Progenitor cell of endocrine pancreas (in vitro differentiated cells): Measurements from ENCODE around the gene MCM8. TPM values are rescaled to one million over a fixed set of nuclear protein-coding genes. Genes with fewer than 3 reads are reported as not detected.
A peak's percentile ranks its signal among the peaks of the same experiment; 100 is the strongest.

Experiments used
- DNase-seq: peaks from one replicate; pipeline ENCODE4 v3.0.0; 2021; ENCODE audit warnings: low spot score; ENCODE audit not compliant: unreplicated experiment
- H3K27ac Mint-ChIP-seq: 2 replicates; pipeline ENCODE4 v1.8.0; 2021; ENCODE audit warnings: mild to moderate bottlenecking, moderate library complexity, mixed read lengths
- H3K27me3 Mint-ChIP-seq: 2 replicates; pipeline ENCODE4 v1.8.0; 2021; ENCODE audit warnings: mixed read lengths
- H3K36me3 Mint-ChIP-seq: 2 replicates; pipeline ENCODE4 v1.8.0; 2022; ENCODE audit warnings: mixed read lengths; ENCODE audit not compliant: insufficient read depth
- H3K4me1 Mint-ChIP-seq: 2 replicates; pipeline ENCODE4 v1.8.0; 2021; ENCODE audit warnings: low read depth, mixed read lengths
- H3K4me3 Mint-ChIP-seq: 2 replicates; pipeline ENCODE4 v1.8.0; 2021; ENCODE audit warnings: low read depth, mild to moderate bottlenecking, moderate library complexity, mixed read lengths
- H3K9me3 Mint-ChIP-seq: 2 replicates; pipeline ENCODE4 v1.8.0; 2021; ENCODE audit warnings: low read depth, mixed read lengths
- total RNA-seq: library from RNA; stranded (reverse); gene quantifications from 2 replicates; pipeline ENCODE4 v1.2.1, GENCODE V29; 2021
- TF ChIP-seq, protein P1 (sequence below): fragments of 200-600 bp; sonication (generic); IDR thresholded peaks from one replicate; pipeline ENCODE4 v1.5.0; 2021; ENCODE audit warnings: antibody characterized with exemption, mild to moderate bottlenecking; ENCODE audit not compliant: unreplicated experiment

The MCM8 gene
- total RNA-seq, 1 donor from 2014 or later, result 18.5 TPM

- H3K9me3 Mint-ChIP-seq, result no peaks in the 10 kb centered on the region
- H3K4me3 Mint-ChIP-seq, result no peak overlapping the region
- DNase-seq, result no peak
- no peaks in the 10 kb centered on the region for H3K36me3 Mint-ChIP-seq
- no peaks in the 10 kb centered on the region for H3K4me1 Mint-ChIP-seq
- H3K27me3 Mint-ChIP-seq, result no peaks in the 10 kb centered on the region
- H3K27ac Mint-ChIP-seq, result no peak overlapping the region
- TF ChIP-seq, protein P1, sequence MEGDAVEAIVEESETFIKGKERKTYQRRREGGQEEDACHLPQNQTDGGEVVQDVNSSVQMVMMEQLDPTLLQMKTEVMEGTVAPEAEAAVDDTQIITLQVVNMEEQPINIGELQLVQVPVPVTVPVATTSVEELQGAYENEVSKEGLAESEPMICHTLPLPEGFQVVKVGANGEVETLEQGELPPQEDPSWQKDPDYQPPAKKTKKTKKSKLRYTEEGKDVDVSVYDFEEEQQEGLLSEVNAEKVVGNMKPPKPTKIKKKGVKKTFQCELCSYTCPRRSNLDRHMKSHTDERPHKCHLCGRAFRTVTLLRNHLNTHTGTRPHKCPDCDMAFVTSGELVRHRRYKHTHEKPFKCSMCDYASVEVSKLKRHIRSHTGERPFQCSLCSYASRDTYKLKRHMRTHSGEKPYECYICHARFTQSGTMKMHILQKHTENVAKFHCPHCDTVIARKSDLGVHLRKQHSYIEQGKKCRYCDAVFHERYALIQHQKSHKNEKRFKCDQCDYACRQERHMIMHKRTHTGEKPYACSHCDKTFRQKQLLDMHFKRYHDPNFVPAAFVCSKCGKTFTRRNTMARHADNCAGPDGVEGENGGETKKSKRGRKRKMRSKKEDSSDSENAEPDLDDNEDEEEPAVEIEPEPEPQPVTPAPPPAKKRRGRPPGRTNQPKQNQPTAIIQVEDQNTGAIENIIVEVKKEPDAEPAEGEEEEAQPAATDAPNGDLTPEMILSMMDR, result no peak
Measured at GRCh38 chr20:5996765-5997164, 46.3 kb downstream of the MCM8 start.

- TF ChIP-seq, protein P1, result no peak
- Mint-ChIP-seq H3K4me3 (no peak overlapping the region), H3K9me3 (no peaks in the 10 kb centered on the region), H3K27me3 (no peaks in the 10 kb centered on the region), H3K4me1 (peaks cover 2% of the 10 kb centered on the region), H3K27ac (no peak overlapping the region), H3K36me3 (no peaks in the 10 kb centered on the region)
- no peak for DNase-seq
Measured at GRCh38 chr20:5999783-6000182, 49.3 kb downstream of the MCM8 start.

GRCh38 chr20:6000871-6001270, 50.4 kb downstream of the MCM8 start:
- no peak for DNase-seq
- H3K27ac Mint-ChIP-seq, result no peak overlapping the region
- H3K4me1 Mint-ChIP-seq, result peaks cover 2% of the 10 kb centered on the region
- H3K9me3 Mint-ChIP-seq, result no peaks in the 10 kb centered on the region
- H3K4me3 Mint-ChIP-seq, result no peak overlapping the region
- TF ChIP-seq, protein P1, result no peak
- H3K36me3 Mint-ChIP-seq, result no peaks in the 10 kb centered on the region
- no peaks in the 10 kb centered on the region for H3K27me3 Mint-ChIP-seq

DNA sequence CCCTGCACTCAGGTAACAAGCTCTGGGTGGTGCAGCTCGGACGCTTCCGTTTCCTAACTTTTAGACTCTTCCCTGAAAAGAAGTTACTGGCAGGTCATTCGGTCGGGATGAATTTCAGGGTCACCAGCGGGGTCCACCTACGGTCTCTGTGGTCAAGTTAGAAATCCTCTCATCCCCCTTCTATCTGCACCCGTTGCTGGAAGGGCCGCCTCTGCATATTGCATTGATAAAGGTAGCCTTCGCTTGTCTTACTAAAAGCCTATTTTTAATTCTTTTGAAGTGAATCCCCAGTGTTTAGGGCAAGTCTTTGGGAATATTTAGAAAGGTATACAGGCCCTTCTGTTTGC, 56.1 kb downstream of the MCM8 start:
- H3K27ac Mint-ChIP-seq, result peak overlapping the region; percentile 98
- H3K36me3 Mint-ChIP-seq, result peaks cover 8% of the 10 kb centered on the region
- TF ChIP-seq, protein P1, result no peak
- DNase-seq, result no peak
- H3K27me3 Mint-ChIP-seq, result no peaks in the 10 kb centered on the region
- peak overlapping the region; percentile 95 for H3K4me3 Mint-ChIP-seq
- H3K9me3 Mint-ChIP-seq, result no peaks in the 10 kb centered on the region
- peaks cover 14% of the 10 kb centered on the region for H3K4me1 Mint-ChIP-seq

- Mint-ChIP-seq H3K4me1 (peaks cover 14% of the 10 kb centered on the region), H3K9me3 (no peaks in the 10 kb centered on the region), H3K27me3 (no peaks in the 10 kb centered on the region), H3K27ac (no peak overlapping the region), H3K36me3 (peaks cover 12% of the 10 kb centered on the region), H3K4me3 (peak overlapping the region; percentile 95)
- TF ChIP-seq, protein P1, result no peak
- no peak for DNase-seq
Measured at GRCh38 chr20:6007094-6007528, 56.7 kb downstream of the MCM8 start.
